ENCODE results near the gene USP6. TPM values are rescaled to one million over a fixed set of nuclear protein-coding genes. Genes with fewer than 3 reads are reported as not detected.
A peak's percentile ranks its signal among the peaks of the same experiment; 100 is the strongest.
"Not testable (repeated sequence)": the region's sequence is repeated elsewhere in the genome, so short reads cannot be mapped to it uniquely, and the experiment has no call there.

Gene USP6
- total RNA-seq, 2 experiments from 2014 or later = 0.05 TPM

DNA sequence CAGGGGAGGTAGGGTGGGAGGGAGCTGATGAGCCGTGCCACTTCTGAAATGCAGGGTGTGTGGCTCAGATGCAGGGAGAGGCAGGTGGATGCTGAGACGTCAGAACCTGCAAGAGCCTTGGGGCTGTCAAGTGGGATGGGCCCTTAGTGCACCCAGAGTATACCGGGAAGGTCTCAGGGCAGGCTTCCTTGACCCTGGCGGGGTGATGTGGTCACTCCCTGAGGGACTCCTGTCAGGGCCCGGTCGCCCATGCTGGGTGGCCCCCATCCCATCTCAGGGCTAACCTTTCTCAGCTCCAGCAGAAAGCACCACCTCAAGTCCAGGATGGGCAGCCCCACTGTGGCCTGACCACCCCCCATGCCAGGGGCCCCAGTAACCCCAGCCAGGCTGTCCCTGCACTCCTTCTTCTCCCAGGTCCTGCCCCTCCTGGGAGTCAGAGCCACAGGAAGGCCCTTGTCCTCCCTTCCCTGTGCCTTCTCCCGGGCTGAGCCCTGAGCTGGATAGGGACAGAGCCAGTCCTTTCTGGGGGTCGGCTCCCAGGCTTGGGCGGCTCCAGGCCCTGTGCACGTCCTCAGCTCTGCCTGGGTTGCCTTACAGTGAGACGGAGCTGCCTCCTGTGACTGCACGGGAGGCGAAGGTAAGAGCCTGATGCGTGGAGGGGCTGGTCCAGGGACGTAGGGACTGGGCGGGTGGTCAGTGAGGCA, 16.1 kb downstream of the USP6 start:
- H3K27ac Mint-ChIP-seq; H3K4me3 Mint-ChIP-seq; H3K9me3 Mint-ChIP-seq; POLR2A ChIA-PET; H3K36me3 Mint-ChIP-seq; H3K4me1 Mint-ChIP-seq (ENCODE audit: low read depth); H3K27me3 Mint-ChIP-seq; intact Hi-C loops (cut with micrococcal nuclease): not testable (repeated sequence)
- CTCF ChIA-PET = interaction anchor here (0.6 kb wide), 1 partner anchor 267 kb away, joined by 3 read pairs; no protein-coding TSS in a partner anchor
- peak; percentile 4 for DNase-seq

DNA sequence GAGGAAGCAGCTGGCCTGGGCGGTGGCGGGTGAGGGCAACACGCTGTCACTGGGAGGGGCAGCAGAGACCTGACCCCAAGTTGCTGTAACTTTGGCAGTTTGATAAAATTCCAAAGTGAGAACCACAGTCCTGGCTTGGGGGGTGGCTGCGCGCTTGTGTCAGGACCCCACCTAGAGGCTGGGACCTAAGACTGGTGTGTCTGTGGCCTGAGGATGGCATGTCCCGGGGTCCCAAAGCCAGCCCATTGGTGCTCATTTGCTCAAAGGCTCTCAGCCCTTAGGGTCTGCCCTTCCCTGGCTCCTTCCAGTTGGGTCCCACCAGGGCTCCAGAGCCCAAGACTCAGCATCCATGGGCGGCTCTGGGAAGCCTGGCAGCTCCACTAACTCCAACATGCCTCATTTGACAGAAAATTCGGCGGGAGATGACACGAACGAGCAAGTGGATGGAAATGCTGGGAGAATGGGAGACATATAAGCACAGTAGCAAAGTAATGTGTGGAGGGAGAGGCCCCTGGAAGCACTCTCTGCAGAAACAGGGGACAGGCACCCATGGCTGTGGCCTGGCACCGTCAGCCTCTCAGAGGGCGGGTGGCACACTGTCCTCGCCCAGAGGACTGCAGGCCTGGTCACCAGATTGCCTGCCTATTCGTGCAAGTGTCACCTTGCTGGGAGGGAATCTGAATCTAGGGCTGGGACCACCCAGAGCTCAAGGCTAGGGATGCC, 16.8 kb downstream of the USP6 start:
- CTCF ChIA-PET = interaction anchor here (0.6 kb wide), 1 partner anchor 268 kb away, joined by 3 read pairs; no protein-coding TSS in a partner anchor
- POLR2A ChIA-PET; H3K27ac Mint-ChIP-seq; H3K4me3 Mint-ChIP-seq; H3K4me1 Mint-ChIP-seq (ENCODE audit: low read depth); H3K9me3 Mint-ChIP-seq; H3K36me3 Mint-ChIP-seq; intact Hi-C loops (cut with micrococcal nuclease); H3K27me3 Mint-ChIP-seq: not testable (repeated sequence)
- DNase-seq = peak; percentile 11

DNA sequence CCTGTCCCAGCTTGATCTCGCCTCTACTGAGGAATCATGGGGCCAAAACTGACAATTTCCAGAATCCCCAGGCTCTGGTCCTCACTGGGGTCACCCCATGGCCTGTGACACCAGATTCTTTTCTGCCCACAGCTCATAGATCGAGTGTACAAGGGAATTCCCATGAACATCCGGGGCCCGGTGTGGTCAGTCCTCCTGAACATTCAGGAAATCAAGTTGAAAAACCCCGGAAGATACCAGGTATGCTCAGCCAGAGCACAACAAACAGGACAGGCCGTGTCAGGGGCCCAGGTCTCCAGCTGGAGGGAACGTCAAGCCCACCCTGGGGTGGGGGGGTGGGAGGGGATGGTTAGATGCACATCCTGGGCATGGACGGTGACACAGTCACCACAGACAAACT, 17.5 kb downstream of the USP6 start:
- H3K27ac Mint-ChIP-seq = no peak overlapping the region
- H3K4me3 Mint-ChIP-seq = no peak overlapping the region
- intact Hi-C loops (cut with micrococcal nuclease) = no loop called here
- DNase-seq = no peak
- ChIA-PET POLR2A (no interaction called here), CTCF (no interaction called here)
- H3K4me1 Mint-ChIP-seq (ENCODE audit: low read depth) = no peaks in the 10 kb centered on the region
- no peaks in the 10 kb centered on the region for H3K27me3 Mint-ChIP-seq
- H3K9me3 Mint-ChIP-seq = no peaks in the 10 kb centered on the region
- H3K36me3 Mint-ChIP-seq = no peaks in the 10 kb centered on the region

DNA sequence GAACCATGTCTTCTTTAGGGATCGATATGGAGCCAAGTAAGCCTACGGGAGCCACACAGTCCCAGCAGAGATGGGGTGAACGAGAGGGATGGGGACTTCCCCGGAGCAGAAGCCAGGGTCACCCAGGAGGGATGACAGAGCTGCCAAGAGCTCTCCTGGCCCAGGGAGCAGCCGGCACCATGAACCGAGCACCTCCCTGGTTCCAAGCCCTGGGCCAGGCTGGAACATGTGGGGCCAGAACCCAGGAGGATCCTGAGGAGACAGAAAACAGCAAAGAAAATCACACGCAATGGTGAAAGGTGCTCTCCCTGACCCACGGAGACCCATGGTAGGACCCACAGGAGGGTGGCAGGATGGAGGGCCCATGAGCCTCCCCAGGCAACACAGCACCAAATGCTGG, 18.1 kb downstream of the USP6 start:
- H3K4me1 Mint-ChIP-seq (ENCODE audit: low read depth); H3K27me3 Mint-ChIP-seq; POLR2A ChIA-PET; H3K4me3 Mint-ChIP-seq; H3K9me3 Mint-ChIP-seq; H3K27ac Mint-ChIP-seq; DNase-seq; intact Hi-C loops (cut with micrococcal nuclease); H3K36me3 Mint-ChIP-seq; CTCF ChIA-PET: not testable (repeated sequence)

- POLR2A ChIA-PET; H3K9me3 Mint-ChIP-seq; H3K27me3 Mint-ChIP-seq; H3K4me1 Mint-ChIP-seq (ENCODE audit: low read depth); DNase-seq; CTCF ChIA-PET; H3K4me3 Mint-ChIP-seq; H3K36me3 Mint-ChIP-seq; H3K27ac Mint-ChIP-seq; intact Hi-C loops (cut with micrococcal nuclease): not testable (repeated sequence)
Observed at GRCh38 chr17:5134571-5134970, 18.7 kb downstream of the USP6 start.

DNA sequence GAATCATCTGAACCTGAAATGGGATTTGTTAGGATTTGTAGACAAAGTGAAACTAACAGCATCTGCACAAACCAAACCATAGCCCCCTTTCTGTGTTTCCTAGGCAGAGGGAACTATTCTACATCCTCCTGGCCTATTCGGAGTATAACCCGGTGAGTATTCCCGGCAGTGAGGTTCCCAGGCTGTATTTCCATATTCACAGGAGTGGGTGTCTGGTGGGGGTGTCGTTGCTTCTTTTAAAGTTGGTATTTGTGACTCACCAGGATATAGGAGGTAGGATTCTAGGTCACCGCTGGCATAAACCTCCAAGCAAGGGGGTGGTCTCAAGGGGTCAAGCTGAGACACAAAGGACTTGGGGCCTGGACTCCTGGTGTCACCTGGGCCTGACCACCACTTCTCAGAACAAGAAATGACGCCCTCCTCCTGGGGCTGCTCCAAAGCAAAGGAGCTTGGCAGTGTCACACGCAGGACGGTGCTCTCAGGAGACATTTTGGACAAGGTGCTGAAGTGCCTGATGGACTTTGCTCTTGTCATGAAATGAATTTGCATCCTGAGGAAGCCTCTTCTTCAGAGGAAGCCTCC, 19.4 kb downstream of the USP6 start:
- H3K9me3 Mint-ChIP-seq; H3K4me3 Mint-ChIP-seq; H3K36me3 Mint-ChIP-seq; H3K4me1 Mint-ChIP-seq (ENCODE audit: low read depth); CTCF ChIA-PET; POLR2A ChIA-PET; H3K27me3 Mint-ChIP-seq; intact Hi-C loops (cut with micrococcal nuclease); H3K27ac Mint-ChIP-seq; DNase-seq: not testable (repeated sequence)

- Mint-ChIP-seq H3K4me1 (ENCODE audit: low read depth) (no peaks in the 10 kb centered on the region), H3K36me3 (no peaks in the 10 kb centered on the region), H3K27me3 (no peaks in the 10 kb centered on the region), H3K9me3 (no peaks in the 10 kb centered on the region), H3K27ac (no peak overlapping the region), H3K4me3 (no peak overlapping the region)
- ChIA-PET CTCF (no interaction called here), POLR2A (no interaction called here)
- intact Hi-C loops (cut with micrococcal nuclease) = no loop called here
- DNase-seq = peak; percentile 4
Observed at GRCh38 chr17:5135726-5136579, 20.1 kb downstream of the USP6 start.

- POLR2A ChIA-PET; H3K4me1 Mint-ChIP-seq (ENCODE audit: low read depth); H3K27ac Mint-ChIP-seq; H3K36me3 Mint-ChIP-seq; CTCF ChIA-PET; intact Hi-C loops (cut with micrococcal nuclease); H3K4me3 Mint-ChIP-seq; H3K27me3 Mint-ChIP-seq; H3K9me3 Mint-ChIP-seq: not testable (repeated sequence)
- DNase-seq = peak; percentile 6
Observed at GRCh38 chr17:5136580-5137412, 21.0 kb downstream of the USP6 start.

- intact Hi-C loops (cut with micrococcal nuclease); CTCF ChIA-PET; H3K27ac Mint-ChIP-seq; H3K4me1 Mint-ChIP-seq (ENCODE audit: low read depth); DNase-seq; H3K4me3 Mint-ChIP-seq; H3K36me3 Mint-ChIP-seq; H3K27me3 Mint-ChIP-seq; H3K9me3 Mint-ChIP-seq; POLR2A ChIA-PET: not testable (repeated sequence)
Observed at GRCh38 chr17:5137511-5138197, 21.8 kb downstream of the USP6 start.

DNA sequence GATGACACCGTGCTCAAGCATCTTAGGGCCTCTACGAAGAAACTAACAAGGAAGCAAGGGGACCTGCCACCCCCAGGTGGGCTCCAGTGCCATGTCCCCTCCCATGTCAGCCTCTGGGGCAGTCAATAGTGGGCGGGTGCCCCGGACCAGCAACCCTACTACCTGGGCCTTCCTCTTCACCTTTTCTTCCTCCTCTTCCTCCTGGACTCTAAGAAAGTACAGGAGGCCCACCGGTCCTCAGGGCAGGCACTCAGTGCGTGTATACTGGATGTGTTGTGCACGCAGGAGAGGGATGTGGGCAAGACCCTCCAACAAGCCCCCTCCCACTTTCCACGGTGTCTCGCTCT, 22.3 kb downstream of the USP6 start:
- H3K36me3 Mint-ChIP-seq; H3K27me3 Mint-ChIP-seq; H3K9me3 Mint-ChIP-seq; DNase-seq; POLR2A ChIA-PET; H3K27ac Mint-ChIP-seq; H3K4me1 Mint-ChIP-seq (ENCODE audit: low read depth); H3K4me3 Mint-ChIP-seq; CTCF ChIA-PET; intact Hi-C loops (cut with micrococcal nuclease): not testable (repeated sequence)

DNA sequence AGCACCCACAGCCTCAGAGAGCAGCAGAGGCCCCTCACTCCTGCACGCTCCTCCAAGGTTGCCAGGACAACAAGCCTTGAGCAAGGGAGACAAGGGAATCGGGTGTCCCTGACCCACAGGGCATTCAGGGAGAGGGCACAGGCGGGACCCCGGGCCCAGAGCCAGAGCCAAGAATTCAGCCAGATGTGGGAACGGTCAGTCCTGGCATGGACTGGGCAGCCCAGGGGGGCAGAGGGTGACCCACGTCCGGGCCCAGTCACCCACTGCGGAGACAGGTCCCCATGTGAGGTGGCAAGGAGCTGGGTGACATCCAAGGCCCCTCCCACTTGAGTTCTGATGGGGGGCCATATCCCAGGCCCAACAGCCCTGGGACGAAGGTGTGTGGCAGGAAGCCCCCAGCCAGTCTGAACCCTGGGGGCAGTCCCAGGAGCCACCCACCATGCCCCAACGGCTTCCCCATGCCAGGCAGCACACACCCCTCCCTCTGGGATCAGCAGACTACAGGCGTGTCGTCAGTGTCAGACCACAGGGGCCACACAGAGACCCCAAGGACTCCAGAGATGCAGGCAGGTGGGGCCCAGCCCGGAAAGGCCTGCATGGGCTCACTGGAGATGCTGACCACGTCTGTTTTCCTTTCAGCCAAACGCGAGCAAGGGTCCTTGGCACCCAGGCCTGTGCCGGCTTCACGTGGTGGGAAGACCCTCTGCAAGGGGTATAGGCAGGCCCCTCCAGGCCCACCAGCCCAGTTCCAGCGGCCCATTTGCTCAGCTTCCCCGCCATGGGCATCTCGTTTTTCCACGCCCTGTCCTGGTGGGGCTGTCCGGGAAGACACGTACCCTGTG, 23.0 kb downstream of the USP6 start:
- Mint-ChIP-seq H3K36me3 (no peaks in the 10 kb centered on the region), H3K27me3 (no peaks in the 10 kb centered on the region), H3K4me3 (no peak overlapping the region), H3K9me3 (no peaks in the 10 kb centered on the region), H3K4me1 (ENCODE audit: low read depth) (no peaks in the 10 kb centered on the region), H3K27ac (no peak overlapping the region)
- intact Hi-C loops (cut with micrococcal nuclease) = no loop called here
- CTCF ChIA-PET = no interaction called here
- POLR2A ChIA-PET = no interaction called here
- no peak for DNase-seq

Measured in activated CD4-positive, alpha-beta memory T cell treated with anti-CD3 and anti-CD28 coated beads for 36 hours (primary cell).